ENCODE data around the gene MMP27. TPM values are rescaled to one million over a fixed set of nuclear protein-coding genes. Genes with fewer than 3 reads are reported as not detected.

The MMP27 gene
- total and polyA plus RNA-seq, 4 donors, result 0.05 TPM; not detected in 3

GRCh38 chr11:102722821-102723220 is 17.3 kb upstream of the MMP27 start:
- Histone ChIP-seq H3K9ac (ENCODE audit: insufficient read depth in 1 of 2, low read length in 2 of 2) (no peak overlapping the region), H3K27ac (ENCODE audit: low read depth in 1 of 2, low read length in 1 of 2) (no peak overlapping the region), H3K27me3 (ENCODE audit: control insufficient read depth in 3 of 3, insufficient read depth in 3 of 3, low read length in 2 of 3) (no peaks in the 10 kb centered on the region), H3K36me3 (ENCODE audit: control insufficient read depth in 4 of 4, insufficient read depth in 4 of 4, low read length in 4 of 4) (no peaks in the 10 kb centered on the region), H3K9me3 (ENCODE audit: control insufficient read depth in 4 of 4, insufficient read depth in 3 of 4, low read length in 3 of 4) (no peaks in the 10 kb centered on the region), H3K4me3 (no peak overlapping the region), H3K4me1 (ENCODE audit: control insufficient read depth in 5 of 5, insufficient read depth in 5 of 5, low read length in 5 of 5) (peaks cover 0 to 2% (median 0%) of the 10 kb centered on the region in 5 donors)
- no peak for TF ChIP-seq CTCF (IDR thresholded peaks at IDR 0.05; ENCODE audit: control extremely low read depth, extremely low read depth)
- ATAC-seq (ENCODE audit: insufficient read depth, low FRiP score) (no peak), DNase-seq (no peak)

- ATAC-seq (ENCODE audit: insufficient read depth, low FRiP score) (no peak), DNase-seq (no peak)
- Histone ChIP-seq H3K9ac (ENCODE audit: insufficient read depth in 1 of 2, low read length in 2 of 2) (no peak overlapping the region), H3K27me3 (ENCODE audit: control insufficient read depth in 3 of 3, insufficient read depth in 3 of 3, low read length in 2 of 3) (no peaks in the 10 kb centered on the region), H3K27ac (ENCODE audit: low read depth in 1 of 2, low read length in 1 of 2) (no peak overlapping the region), H3K36me3 (ENCODE audit: control insufficient read depth in 4 of 4, insufficient read depth in 4 of 4, low read length in 4 of 4) (no peaks in the 10 kb centered on the region), H3K4me3 (no peak overlapping the region), H3K9me3 (ENCODE audit: control insufficient read depth in 4 of 4, insufficient read depth in 3 of 4, low read length in 3 of 4) (no peaks in the 10 kb centered on the region), H3K4me1 (ENCODE audit: control insufficient read depth in 5 of 5, insufficient read depth in 5 of 5, low read length in 5 of 5) (peaks cover 0 to 2% (median 0%) of the 10 kb centered on the region in 5 donors)
- 54 to 81% methylated on average over 4 of the region's 4 CpGs for whole genome bisulfite sequencing, 2 donors
- no peak for TF ChIP-seq CTCF (IDR thresholded peaks at IDR 0.05; ENCODE audit: control extremely low read depth, extremely low read depth)
These were observed 14.2 kb upstream of the MMP27 start for GRCh38 chr11:102719620-102720277.

- Histone ChIP-seq H3K27me3 (ENCODE audit: control insufficient read depth in 3 of 3, insufficient read depth in 3 of 3, low read length in 2 of 3) (no peaks in the 10 kb centered on the region), H3K4me3 (no peak overlapping the region), H3K36me3 (ENCODE audit: control insufficient read depth in 4 of 4, insufficient read depth in 4 of 4, low read length in 4 of 4) (no peaks in the 10 kb centered on the region), H3K4me1 (ENCODE audit: control insufficient read depth in 5 of 5, insufficient read depth in 5 of 5, low read length in 5 of 5) (peaks cover 0 to 2% (median 0%) of the 10 kb centered on the region in 5 donors), H3K9me3 (ENCODE audit: control insufficient read depth in 4 of 4, insufficient read depth in 3 of 4, low read length in 3 of 4) (no peaks in the 10 kb centered on the region), H3K9ac (ENCODE audit: insufficient read depth in 1 of 2, low read length in 2 of 2) (no peak overlapping the region), H3K27ac (ENCODE audit: low read depth in 1 of 2, low read length in 1 of 2) (no peak overlapping the region)
- DNase-seq (no peak), ATAC-seq (ENCODE audit: insufficient read depth, low FRiP score) (no peak)
- TF ChIP-seq CTCF (IDR thresholded peaks at IDR 0.05; ENCODE audit: control extremely low read depth, extremely low read depth), result no peak
These were observed 11.7 kb upstream of the MMP27 start for GRCh38 chr11:102717280-102717679.

GRCh38 chr11:102716527-102716926 is 11.0 kb upstream of the MMP27 start:
- Histone ChIP-seq H3K27ac (ENCODE audit: low read depth in 1 of 2, low read length in 1 of 2) (no peak overlapping the region), H3K36me3 (ENCODE audit: control insufficient read depth in 4 of 4, insufficient read depth in 4 of 4, low read length in 4 of 4) (no peaks in the 10 kb centered on the region), H3K9ac (ENCODE audit: insufficient read depth in 1 of 2, low read length in 2 of 2) (no peak overlapping the region), H3K4me3 (no peak overlapping the region), H3K9me3 (ENCODE audit: control insufficient read depth in 4 of 4, insufficient read depth in 3 of 4, low read length in 3 of 4) (no peaks in the 10 kb centered on the region), H3K27me3 (ENCODE audit: control insufficient read depth in 3 of 3, insufficient read depth in 3 of 3, low read length in 2 of 3) (no peaks in the 10 kb centered on the region), H3K4me1 (ENCODE audit: control insufficient read depth in 5 of 5, insufficient read depth in 5 of 5, low read length in 5 of 5) (peaks cover 0 to 2% (median 0%) of the 10 kb centered on the region in 5 donors)
- ATAC-seq (ENCODE audit: insufficient read depth, low FRiP score) (no peak), DNase-seq (no peak)
- TF ChIP-seq CTCF (IDR thresholded peaks at IDR 0.05; ENCODE audit: control extremely low read depth, extremely low read depth), result no peak
- WGBS, 2 donors, result 75 to 84% methylated on average over 1 of the region's 1 CpG

Measured in lung (tissue), 12 donors.